Left lung (tissue), 10 donors: ENCODE measurements around the gene KLRK1. TPM values are rescaled to one million over a fixed set of nuclear protein-coding genes. Genes with fewer than 3 reads are reported as not detected.
A peak's percentile ranks its signal among the peaks of the same experiment; 100 is the strongest.
"Not testable (repeated sequence)": the region's sequence is repeated elsewhere in the genome, so short reads cannot be mapped to it uniquely, and the experiment has no call there.

ENCODE experiments used
- ATAC-seq: fragments of 200-7000 bp; cut with Tn5 transposase; one replicate; pipeline ENCODE4 v1.9.1; 2020; ENCODE audit warnings: moderate library complexity
- DNase-seq, 4 donors: peaks; one replicate each; pipeline ENCODE4 v3.0.0-alpha.2; 2013 to 2020
- H3K27ac ChIP-seq, 2 donors: fragments of 200-600 bp; sonication (generic) in 1 of 2; one replicate each; pipeline versions ENCODE4 v1.5.0 to v1.8.0; 2020 to 2021
- H3K27me3 ChIP-seq, 2 donors: fragments of 200-600 bp; sonication (generic) in 1 of 2; one replicate each; pipeline versions ENCODE4 v1.5.0 to v1.8.0; 2020 to 2021
- H3K36me3 ChIP-seq, 2 donors: fragments of 200-600 bp; sonication (generic) in 1 of 2; one replicate each; pipeline versions ENCODE4 v1.5.0 to v1.8.0; 2020 to 2021
- H3K4me1 ChIP-seq, 2 donors: fragments of 200-600 bp; one replicate each; pipeline ENCODE4 v1.8.0; 2021
- H3K4me3 ChIP-seq, 2 donors: fragments of 200-600 bp; sonication (generic) in 1 of 2; one replicate each; pipeline versions ENCODE4 v1.5.0 to v1.8.0; 2020 to 2021; ENCODE audit warnings: mild to moderate bottlenecking in 1 of 2
- H3K9me3 ChIP-seq, 2 donors: fragments of 200-600 bp; sonication (generic) in 1 of 2; one replicate each; pipeline versions ENCODE4 v1.5.0 to v1.8.0; 2020 to 2021
- intact Hi-C, 2 donors: fragments of 100-400 bp; cut with DNase I; formaldehyde crosslinking; loops; one replicate each; pipeline versions ENCODE4 v1.11.2 to v1.14.2; 2022
- polyA plus RNA-seq, 6 donors: library from polyadenylated mRNA; unstranded; fragments of 120-200 nt; gene quantifications; one replicate each; pipeline ENCODE4 v1.2.1, GENCODE V29; 2013; ENCODE audit not compliant: insufficient read length in 6 of 6
- total RNA-seq, 2 donors: library from RNA; stranded (reverse); fragmentation: NEBNext Ultra II Directional; extraction: Animal tissue kit (Norgen Biotek cat#: 25700); gene quantifications; one replicate each; pipeline ENCODE4 v1.2.1, GENCODE V29; 2021
- TF ChIP-seq, protein P1 (sequence below), 2 donors: fragments of 200-600 bp; sonication (generic) in 1 of 2; IDR thresholded peaks; one replicate each; pipeline versions ENCODE4 v1.5.0 to v1.8.0; 2021; ENCODE audit warnings: antibody characterized with exemption in 2 of 2
- donor health status: DM: no; HTN: yes; CAD: no.
- donor health status: DM: no; HTN: no; CAD: no.

The KLRK1 gene
- total and polyA plus RNA-seq, 8 donors: 0.70 to 4.9 (median 2.0) TPM

GRCh38 chr12:10400829-10401228, 11.0 kb upstream of the KLRK1 start:
- no peaks in the 10 kb centered on the region for H3K9me3 ChIP-seq
- TF ChIP-seq, protein P1, sequence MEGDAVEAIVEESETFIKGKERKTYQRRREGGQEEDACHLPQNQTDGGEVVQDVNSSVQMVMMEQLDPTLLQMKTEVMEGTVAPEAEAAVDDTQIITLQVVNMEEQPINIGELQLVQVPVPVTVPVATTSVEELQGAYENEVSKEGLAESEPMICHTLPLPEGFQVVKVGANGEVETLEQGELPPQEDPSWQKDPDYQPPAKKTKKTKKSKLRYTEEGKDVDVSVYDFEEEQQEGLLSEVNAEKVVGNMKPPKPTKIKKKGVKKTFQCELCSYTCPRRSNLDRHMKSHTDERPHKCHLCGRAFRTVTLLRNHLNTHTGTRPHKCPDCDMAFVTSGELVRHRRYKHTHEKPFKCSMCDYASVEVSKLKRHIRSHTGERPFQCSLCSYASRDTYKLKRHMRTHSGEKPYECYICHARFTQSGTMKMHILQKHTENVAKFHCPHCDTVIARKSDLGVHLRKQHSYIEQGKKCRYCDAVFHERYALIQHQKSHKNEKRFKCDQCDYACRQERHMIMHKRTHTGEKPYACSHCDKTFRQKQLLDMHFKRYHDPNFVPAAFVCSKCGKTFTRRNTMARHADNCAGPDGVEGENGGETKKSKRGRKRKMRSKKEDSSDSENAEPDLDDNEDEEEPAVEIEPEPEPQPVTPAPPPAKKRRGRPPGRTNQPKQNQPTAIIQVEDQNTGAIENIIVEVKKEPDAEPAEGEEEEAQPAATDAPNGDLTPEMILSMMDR (IDR thresholded peaks at IDR 0.05): no peak
- no peak overlapping the region for H3K4me3 ChIP-seq
- DNase-seq (no peak), ATAC-seq (no peak)
- H3K36me3 ChIP-seq: no peaks in the 10 kb centered on the region
- H3K27me3 ChIP-seq: no peaks in the 10 kb centered on the region
- intact Hi-C loops: no loop called here
- peaks cover 0 to 3% of the 10 kb centered on the region in 2 donors for H3K4me1 ChIP-seq
- H3K27ac ChIP-seq: no peak overlapping the region

DNA sequence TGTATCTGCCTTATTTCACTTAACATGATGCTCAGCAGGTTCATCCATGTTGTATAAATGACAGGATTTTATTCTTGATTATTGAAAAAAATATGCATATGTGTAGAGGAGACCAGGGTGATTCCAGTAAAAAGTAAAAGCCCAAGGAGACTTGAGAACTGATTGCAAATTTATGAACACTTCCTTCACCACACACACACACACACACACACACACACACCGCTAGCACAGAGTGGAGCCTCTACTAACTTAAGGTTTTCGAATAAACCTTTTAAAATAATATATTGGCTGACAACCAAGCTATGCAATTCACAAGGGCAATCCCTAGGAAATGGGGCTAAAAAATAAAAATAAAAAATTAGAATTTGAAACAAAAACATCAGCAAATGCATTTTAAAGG, 8.3 kb upstream of the KLRK1 start:
- Histone ChIP-seq H3K4me3 (no peak overlapping the region), H3K4me1 (peaks cover 0 to 12% of the 10 kb centered on the region in 2 donors), H3K9me3 (no peaks in the 10 kb centered on the region), H3K27ac (no peak overlapping the region), H3K27me3 (no peaks in the 10 kb centered on the region), H3K36me3 (no peaks in the 10 kb centered on the region)
- DNase-seq: no peak
- no peak for ATAC-seq
- intact Hi-C loops: no loop called here
- TF ChIP-seq, protein P1 (IDR thresholded peaks at IDR 0.05): no peak

GRCh38 chr12:10397296-10397695, 7.5 kb upstream of the KLRK1 start:
- Histone ChIP-seq H3K4me1 (peaks cover 0 to 18% of the 10 kb centered on the region in 2 donors), H3K27me3 (no peaks in the 10 kb centered on the region), H3K36me3 (no peaks in the 10 kb centered on the region), H3K9me3 (no peaks in the 10 kb centered on the region), H3K4me3 (no peak overlapping the region), H3K27ac (no peak overlapping the region)
- TF ChIP-seq, protein P1 (IDR thresholded peaks at IDR 0.05): no peak
- intact Hi-C loops: no loop called here
- DNase-seq (no peak), ATAC-seq (no peak)

DNA sequence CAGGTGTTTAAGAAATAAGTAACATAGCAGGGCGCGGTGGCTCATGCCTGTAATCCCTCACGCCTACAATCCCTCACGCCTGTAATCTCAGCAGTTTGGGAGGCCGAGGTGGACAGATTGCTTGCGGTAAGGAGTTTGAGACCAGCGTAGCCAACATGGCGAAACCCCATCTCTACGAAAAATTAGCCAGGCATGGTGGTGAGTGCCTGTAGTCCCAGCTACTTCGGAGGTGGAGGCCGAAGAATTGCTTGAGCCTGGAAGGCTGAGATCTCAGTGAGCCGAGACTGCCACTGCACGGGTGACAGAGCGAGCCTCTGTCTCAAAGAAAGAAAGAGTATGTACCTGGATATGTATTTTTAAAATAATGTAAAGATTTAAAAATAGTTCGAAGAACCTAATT, 6.3 kb upstream of the KLRK1 start:
- intact Hi-C loops, H3K4me3 ChIP-seq, ATAC-seq, H3K36me3 ChIP-seq, H3K27me3 ChIP-seq, H3K9me3 ChIP-seq, DNase-seq: not testable (repeated sequence)
- Histone ChIP-seq H3K4me1 (peaks cover 0 to 23% of the 10 kb centered on the region in 2 donors), H3K27ac (peak overlapping the region; percentile 22 to 65)

- Histone ChIP-seq H3K4me1 (peaks cover 0 to 23% of the 10 kb centered on the region in 2 donors), H3K27ac (peak overlapping the region; percentile 22 to 65), H3K9me3 (no peaks in the 10 kb centered on the region), H3K27me3 (no peaks in the 10 kb centered on the region), H3K4me3 (no peak overlapping the region), H3K36me3 (no peaks in the 10 kb centered on the region)
- peak; percentile 83 for ATAC-seq
- intact Hi-C loops: no loop called here
- peak in 2 of 4 donors; percentile 28 to 51 for DNase-seq
- TF ChIP-seq, protein P1 (IDR thresholded peaks at IDR 0.05): no peak
Observed at GRCh38 chr12:10395390-10395998, 5.7 kb upstream of the KLRK1 start.

GRCh38 chr12:10394531-10395152, 4.8 kb upstream of the KLRK1 start:
- H3K9me3 ChIP-seq, intact Hi-C loops, H3K27me3 ChIP-seq, ATAC-seq, H3K4me3 ChIP-seq, DNase-seq, H3K36me3 ChIP-seq: not testable (repeated sequence)
- Histone ChIP-seq H3K4me1 (peaks cover 0 to 23% of the 10 kb centered on the region in 2 donors), H3K27ac (peak overlapping the region in 1 of 2 donors; percentile 65)
